GM23338 (cell line): ENCODE measurements around the gene TMEM190. TPM values are rescaled to one million over a fixed set of nuclear protein-coding genes. Genes with fewer than 3 reads are reported as not detected.

Experiments used
- ATAC-seq: fragments of 200-7000 bp; cut with Tn5 transposase; 3 replicates; pipeline ENCODE4 v1.9.1; 2020
- DNase-seq: peaks from one replicate; pipeline ENCODE4 v3.0.0-alpha.2; 2015; ENCODE audit warnings: low spot score
- H2AFZ ChIP-seq: fragments of 200-600 bp; sonication (generic); 2 replicates; pipeline ENCODE4 v1.8.0; 2016; ENCODE audit warnings: antibody characterized with exemption, mild to moderate bottlenecking, moderate library complexity
- H3F3A ChIP-seq: fragments of 200-600 bp; sonication (generic); replicated peaks from 2 replicates; pipeline ENCODE4 v1.8.0; 2017; ENCODE audit warnings: antibody characterized with exemption, mixed run types, low read depth
- H3K27ac ChIP-seq: fragments of 200-600 bp; sonication (generic); 2 replicates; pipeline ENCODE4 v1.6.1; 2016; ENCODE audit warnings: low read depth
- H3K27me3 ChIP-seq: fragments of 200-600 bp; sonication (generic); 2 replicates; pipeline ENCODE4 v1.8.0; 2016; ENCODE audit warnings: mild to moderate bottlenecking, mixed run types, moderate library complexity; ENCODE audit not compliant: insufficient read depth
- H3K36me3 ChIP-seq: fragments of 200-600 bp; sonication (generic); 2 replicates; pipeline ENCODE4 v1.8.0; 2016; ENCODE audit warnings: mild to moderate bottlenecking; ENCODE audit not compliant: insufficient read depth
- H3K4me1 ChIP-seq: fragments of 200-600 bp; sonication (generic); 2 replicates; pipeline ENCODE4 v1.8.0; 2016; ENCODE audit warnings: mild to moderate bottlenecking, moderate library complexity; ENCODE audit not compliant: insufficient read depth
- H3K4me2 ChIP-seq: fragments of 200-600 bp; sonication (generic); 2 replicates; pipeline ENCODE4 v1.7.1; 2017; ENCODE audit warnings: mixed run types
- H3K4me3 ChIP-seq: fragments of 200-600 bp; sonication (generic); 2 replicates; pipeline ENCODE4 v1.6.1; 2016; ENCODE audit warnings: mixed run types
- H3K79me2 ChIP-seq: fragments of 200-600 bp; sonication (generic); replicated peaks from 2 replicates; pipeline ENCODE4 v1.8.0; 2017; ENCODE audit warnings: mild to moderate bottlenecking; ENCODE audit not compliant: insufficient read depth
- H3K9me2 ChIP-seq: fragments of 200-600 bp; sonication (generic); 2 replicates; pipeline ENCODE4 v1.8.0; 2017; ENCODE audit not compliant: insufficient read depth
- H4K20me1 ChIP-seq: fragments of 200-600 bp; sonication (generic); replicated peaks from 2 replicates; pipeline ENCODE4 v1.8.0; 2017; ENCODE audit warnings: mild to moderate bottlenecking; ENCODE audit not compliant: insufficient read depth
- H3K27ac Mint-ChIP-seq: 2 replicates; pipeline ENCODE4 v1.8.0; 2020; ENCODE audit warnings: inconsistent platforms, mild to moderate bottlenecking, moderate library complexity, mixed read lengths
- H3K27me3 Mint-ChIP-seq: 3 replicates; pipeline ENCODE4 v1.8.0; 2022; ENCODE audit warnings: low read depth, mild to moderate bottlenecking, moderate library complexity, mixed read lengths, inconsistent platforms; ENCODE audit not compliant: insufficient read depth, poor library complexity
- H3K36me3 Mint-ChIP-seq: 3 replicates; pipeline ENCODE4 v1.8.0; 2021; ENCODE audit warnings: low read depth, mild to moderate bottlenecking, inconsistent platforms, moderate library complexity, mixed read lengths
- H3K4me1 Mint-ChIP-seq: 3 replicates; pipeline ENCODE4 v1.8.0; 2020; ENCODE audit warnings: mild to moderate bottlenecking, inconsistent platforms, mixed read lengths
- H3K4me3 Mint-ChIP-seq: 3 replicates; pipeline ENCODE4 v1.8.0; 2021; ENCODE audit warnings: moderate library complexity, mild to moderate bottlenecking, inconsistent platforms, mixed read lengths
- H3K9me3 Mint-ChIP-seq: 3 replicates; pipeline ENCODE4 v1.8.0; 2020; ENCODE audit warnings: moderate library complexity, mild to moderate bottlenecking, inconsistent platforms, mixed read lengths
- CREB1 ChIP-seq: fragments of 250-450 bp; sonication (Bioruptor Pico); IDR thresholded peaks from 2 replicates; pipeline ENCODE4 v1.5.0; 2020; ENCODE audit warnings: low read depth, mild to moderate bottlenecking, moderate library complexity
- CTCF ChIP-seq, 2 experiments: fragments of 200-600 bp in 1 of 2; sonication (generic) in 1 of 2; conservative IDR thresholded peaks; 2 replicates each; pipeline versions ENCODE4 v1.5.1 to v1.6.1; 2016 to 2017; ENCODE audit warnings: antibody characterized with exemption in 2 of 2, low read depth in 2 of 2, mild to moderate bottlenecking in 2 of 2, moderate library complexity in 1 of 2
- ETS1 ChIP-seq: IDR thresholded peaks from 2 replicates; pipeline ENCODE4 v1.6.1; 2016; ENCODE audit warnings: antibody characterized with exemption
- EZH2 ChIP-seq: fragments of 200-600 bp; sonication (generic); IDR thresholded peaks from one replicate; pipeline ENCODE4 v1.8.0; 2017; ENCODE audit warnings: antibody characterized with exemption, mild to moderate bottlenecking, low read depth; ENCODE audit not compliant: unreplicated experiment
- EZH2phosphoT487 ChIP-seq: fragments of 200-600 bp; sonication (generic); IDR thresholded peaks from one replicate; pipeline ENCODE4 v1.8.1; 2018; ENCODE audit warnings: antibody characterized with exemption; ENCODE audit not compliant: unreplicated experiment
- JUNB ChIP-seq: IDR thresholded peaks from one replicate; pipeline ENCODE4 v1.6.1; 2016; ENCODE audit warnings: antibody characterized with exemption; ENCODE audit not compliant: unreplicated experiment
- NANOG ChIP-seq: IDR thresholded peaks from 2 replicates; pipeline ENCODE4 v1.6.1; 2016; ENCODE audit warnings: antibody characterized with exemption, borderline replicate concordance
- POLR2AphosphoS5 ChIP-seq: IDR thresholded peaks from 2 replicates; pipeline ENCODE4 v1.6.1; 2016; ENCODE audit warnings: antibody characterized with exemption, low read depth
- REST ChIP-seq: IDR thresholded peaks from one replicate; pipeline ENCODE4 v1.6.1; 2018; ENCODE audit warnings: antibody characterized with exemption; ENCODE audit not compliant: unreplicated experiment
- STAT1 ChIP-seq: IDR thresholded peaks from one replicate; pipeline ENCODE4 v1.6.1; 2016; ENCODE audit warnings: antibody characterized with exemption; ENCODE audit not compliant: unreplicated experiment
- ZNF114 ChIP-seq: fragments of 250-450 bp; sonication (Bioruptor Pico); IDR thresholded peaks from 2 replicates; pipeline ENCODE4 v1.5.0; 2020; ENCODE audit warnings: mild to moderate bottlenecking, moderate library complexity
- ZNF331 ChIP-seq: fragments of 250-450 bp; sonication (Bioruptor Pico); IDR thresholded peaks from 2 replicates; pipeline ENCODE4 v1.5.0; 2020; ENCODE audit warnings: low read depth, mild to moderate bottlenecking, moderate library complexity
- polyA plus RNA-seq: library from polyadenylated mRNA; unstranded; fragments of >200 nt; fragmentation: Nextera tagmentation; extraction: Ambion mirVana; gene quantifications from 2 replicates; pipeline ENCODE4 v1.2.1, GENCODE V29; 2016
- total RNA-seq: library from RNA; depleted of rRNA; stranded (reverse); fragments of >200 nt; shearing (Covaris generic); gene quantifications from 2 replicates; pipeline ENCODE4 v1.2.3, GENCODE V29; 2014
- TF ChIP-seq, protein P1 (sequence below): fragments of 250-450 bp; sonication (Bioruptor Pico); IDR thresholded peaks from 2 replicates; pipeline ENCODE4 v1.5.0; 2020; ENCODE audit warnings: mild to moderate bottlenecking, moderate library complexity

Gene TMEM190
- total and polyA plus RNA-seq, 2 experiments from 2014 or later = 4.8 TPM; not detected in 1

DNA sequence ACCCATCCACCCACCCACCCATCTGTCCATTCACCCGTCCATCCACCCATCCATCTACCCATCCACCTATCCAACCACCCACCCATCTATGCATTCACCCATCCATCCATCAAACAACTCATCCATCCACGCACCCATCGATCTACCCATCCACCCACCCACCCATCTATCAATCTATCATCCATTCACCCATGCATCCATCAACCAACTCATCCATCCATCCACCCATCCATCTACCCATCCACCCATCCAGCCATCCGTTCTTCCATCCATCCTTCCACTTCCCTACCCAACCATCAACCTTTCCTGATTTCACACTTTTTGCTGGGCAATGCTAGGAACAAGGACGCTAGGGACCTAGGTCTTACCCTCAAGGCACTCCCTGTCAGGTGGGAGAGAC is 5.4 kb downstream of the TMEM190 start:
- peaks cover 5% of the 10 kb centered on the region; the same call in 2 of the 3 replicates for H3K9me3 Mint-ChIP-seq
- Histone ChIP-seq H3K79me2 (peaks cover 17% of the 10 kb centered on the region), H3K9me2 (no peaks in the 10 kb centered on the region), H3K4me3 (no peak overlapping the region), H3K27me3 (peaks cover 33% of the 10 kb centered on the region), H3K27ac (no peak overlapping the region), H3K4me1 (peaks cover 30% of the 10 kb centered on the region), H2AFZ (no peak overlapping the region), H3K4me2 (no peak overlapping the region), H3K36me3 (peaks cover 4% of the 10 kb centered on the region; the same call in 1 of the 2 replicates), H3F3A (peaks cover 22% of the 10 kb centered on the region), H4K20me1 (peaks cover 16% of the 10 kb centered on the region)
- peaks cover 33% of the 10 kb centered on the region for H3K4me1 Mint-ChIP-seq
- H3K36me3 Mint-ChIP-seq = peaks cover 17% of the 10 kb centered on the region
- H3K4me3 Mint-ChIP-seq = peak overlapping the region; percentile 40; the same call in 1 of the 3 replicates
- ATAC-seq (no peak), DNase-seq (no peak)
- TF ChIP-seq POLR2AphosphoS5 (no peak), STAT1 (no peak), CTCF (conservative IDR thresholded peaks at IDR 0.05; ENCODE audit: low read depth in 2 of 2) (no peak), ZNF331 (no peak), NANOG (no peak), REST (no peak), EZH2phosphoT487 (no peak), JUNB (no peak), ZNF114 (no peak), ETS1 (no peak), EZH2 (no peak), CREB1 (CRISPR knock-in tag) (no peak)
- TF ChIP-seq, protein P1, sequence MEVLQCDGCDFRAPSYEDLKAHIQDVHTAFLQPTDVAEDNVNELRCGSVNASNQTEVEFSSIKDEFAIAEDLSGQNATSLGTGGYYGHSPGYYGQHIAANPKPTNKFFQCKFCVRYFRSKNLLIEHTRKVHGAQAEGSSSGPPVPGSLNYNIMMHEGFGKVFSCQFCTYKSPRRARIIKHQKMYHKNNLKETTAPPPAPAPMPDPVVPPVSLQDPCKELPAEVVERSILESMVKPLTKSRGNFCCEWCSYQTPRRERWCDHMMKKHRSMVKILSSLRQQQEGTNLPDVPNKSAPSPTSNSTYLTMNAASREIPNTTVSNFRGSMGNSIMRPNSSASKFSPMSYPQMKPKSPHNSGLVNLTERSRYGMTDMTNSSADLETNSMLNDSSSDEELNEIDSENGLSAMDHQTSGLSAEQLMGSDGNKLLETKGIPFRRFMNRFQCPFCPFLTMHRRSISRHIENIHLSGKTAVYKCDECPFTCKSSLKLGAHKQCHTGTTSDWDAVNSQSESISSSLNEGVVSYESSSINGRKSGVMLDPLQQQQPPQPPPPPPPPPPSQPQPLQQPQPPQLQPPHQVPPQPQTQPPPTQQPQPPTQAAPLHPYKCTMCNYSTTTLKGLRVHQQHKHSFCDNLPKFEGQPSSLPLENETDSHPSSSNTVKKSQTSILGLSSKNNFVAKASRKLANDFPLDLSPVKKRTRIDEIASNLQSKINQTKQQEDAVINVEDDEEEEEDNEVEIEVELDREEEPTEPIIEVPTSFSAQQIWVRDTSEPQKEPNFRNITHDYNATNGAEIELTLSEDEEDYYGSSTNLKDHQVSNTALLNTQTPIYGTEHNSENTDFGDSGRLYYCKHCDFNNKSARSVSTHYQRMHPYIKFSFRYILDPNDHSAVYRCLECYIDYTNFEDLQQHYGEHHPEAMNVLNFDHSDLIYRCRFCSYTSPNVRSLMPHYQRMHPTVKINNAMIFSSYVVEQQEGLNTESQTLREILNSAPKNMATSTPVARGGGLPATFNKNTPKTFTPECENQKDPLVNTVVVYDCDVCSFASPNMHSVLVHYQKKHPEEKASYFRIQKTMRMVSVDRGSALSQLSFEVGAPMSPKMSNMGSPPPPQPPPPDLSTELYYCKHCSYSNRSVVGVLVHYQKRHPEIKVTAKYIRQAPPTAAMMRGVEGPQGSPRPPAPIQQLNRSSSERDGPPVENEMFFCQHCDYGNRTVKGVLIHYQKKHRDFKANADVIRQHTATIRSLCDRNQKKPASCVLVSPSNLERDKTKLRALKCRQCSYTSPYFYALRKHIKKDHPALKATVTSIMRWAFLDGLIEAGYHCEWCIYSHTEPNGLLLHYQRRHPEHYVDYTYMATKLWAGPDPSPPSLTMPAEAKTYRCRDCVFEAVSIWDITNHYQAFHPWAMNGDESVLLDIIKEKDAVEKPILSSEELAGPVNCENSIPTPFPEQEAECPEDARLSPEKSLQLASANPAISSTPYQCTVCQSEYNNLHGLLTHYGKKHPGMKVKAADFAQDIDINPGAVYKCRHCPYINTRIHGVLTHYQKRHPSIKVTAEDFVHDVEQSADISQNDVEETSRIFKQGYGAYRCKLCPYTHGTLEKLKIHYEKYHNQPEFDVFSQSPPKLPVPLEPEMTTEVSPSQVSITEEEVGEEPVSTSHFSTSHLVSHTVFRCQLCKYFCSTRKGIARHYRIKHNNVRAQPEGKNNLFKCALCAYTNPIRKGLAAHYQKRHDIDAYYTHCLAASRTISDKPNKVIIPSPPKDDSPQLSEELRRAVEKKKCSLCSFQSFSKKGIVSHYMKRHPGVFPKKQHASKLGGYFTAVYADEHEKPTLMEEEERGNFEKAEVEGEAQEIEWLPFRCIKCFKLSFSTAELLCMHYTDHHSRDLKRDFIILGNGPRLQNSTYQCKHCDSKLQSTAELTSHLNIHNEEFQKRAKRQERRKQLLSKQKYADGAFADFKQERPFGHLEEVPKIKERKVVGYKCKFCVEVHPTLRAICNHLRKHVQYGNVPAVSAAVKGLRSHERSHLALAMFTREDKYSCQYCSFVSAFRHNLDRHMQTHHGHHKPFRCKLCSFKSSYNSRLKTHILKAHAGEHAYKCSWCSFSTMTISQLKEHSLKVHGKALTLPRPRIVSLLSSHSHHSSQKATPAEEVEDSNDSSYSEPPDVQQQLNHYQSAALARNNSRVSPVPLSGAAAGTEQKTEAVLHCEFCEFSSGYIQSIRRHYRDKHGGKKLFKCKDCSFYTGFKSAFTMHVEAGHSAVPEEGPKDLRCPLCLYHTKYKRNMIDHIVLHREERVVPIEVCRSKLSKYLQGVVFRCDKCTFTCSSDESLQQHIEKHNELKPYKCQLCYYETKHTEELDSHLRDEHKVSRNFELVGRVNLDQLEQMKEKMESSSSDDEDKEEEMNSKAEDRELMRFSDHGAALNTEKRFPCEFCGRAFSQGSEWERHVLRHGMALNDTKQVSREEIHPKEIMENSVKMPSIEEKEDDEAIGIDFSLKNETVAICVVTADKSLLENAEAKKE = no peak
- no peak overlapping the region for H3K27ac Mint-ChIP-seq
- H3K27me3 Mint-ChIP-seq = peaks cover 46% of the 10 kb centered on the region
